ES-I3 (cell line): ENCODE data around the gene OR10A3.

Source experiments
- H3K36me3 ChIP-seq: 2 replicates; pipeline ENCODE4 v1.6.1; 2013; ENCODE audit warnings: mild to moderate bottlenecking, low read length, control low read depth, moderate library complexity; ENCODE audit not compliant: insufficient read depth
- H3K4me1 ChIP-seq: 2 replicates; pipeline ENCODE4 v1.6.1; 2013; ENCODE audit warnings: mild to moderate bottlenecking, control low read depth, low read length; ENCODE audit not compliant: insufficient read depth
- H3K9ac ChIP-seq: 2 replicates; pipeline ENCODE4 v1.6.1; 2013; ENCODE audit warnings: low read depth, mild to moderate bottlenecking, low read length, moderate library complexity
- H3K9me3 ChIP-seq: 2 replicates; pipeline ENCODE4 v1.6.1; 2013; ENCODE audit warnings: mild to moderate bottlenecking, low read length, moderate library complexity; ENCODE audit not compliant: control insufficient read depth, insufficient read depth

The OR10A3 gene

GRCh38 chr11:7892840-7893254, 48.7 kb downstream of the OR10A3 start:
- H3K9ac ChIP-seq: no peak overlapping the region

DNA sequence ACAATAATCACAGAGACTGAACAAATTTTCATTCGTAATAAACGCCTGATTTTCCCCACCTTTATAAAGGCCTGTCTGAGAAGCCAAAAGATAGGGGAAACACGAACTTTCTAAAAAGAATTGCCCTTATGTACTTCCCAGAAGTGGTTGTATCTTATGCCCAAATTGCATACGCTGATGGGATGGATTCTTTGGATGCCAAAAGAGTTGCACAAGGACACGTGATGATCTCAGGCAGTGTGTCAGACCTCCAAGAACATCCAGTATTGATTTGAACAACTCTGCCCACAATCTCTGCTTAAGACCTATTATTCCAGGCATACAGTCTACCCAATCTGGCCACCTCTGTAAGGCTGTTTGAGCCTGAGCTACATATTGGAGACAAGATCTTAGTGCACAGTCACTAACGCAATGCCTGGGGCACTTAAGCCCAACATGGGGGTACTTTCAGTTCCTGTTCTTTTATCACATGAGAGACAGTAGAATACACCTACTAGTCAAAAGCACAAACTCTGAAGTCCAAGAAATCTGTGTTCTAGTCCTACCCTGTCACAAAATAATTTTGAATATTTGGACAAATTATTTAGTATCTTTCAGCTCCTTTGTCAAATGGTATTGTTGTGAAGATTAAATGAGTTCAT, 49.3 kb downstream of the OR10A3 start:
- no peaks in the 10 kb centered on the region for H3K36me3 ChIP-seq
- no peaks in the 10 kb centered on the region for H3K9me3 ChIP-seq
- H3K4me1 ChIP-seq: peaks cover 8% of the 10 kb centered on the region
- no peak overlapping the region for H3K9ac ChIP-seq

More at GRCh38 chr11:7892840-7893254, 48.7 kb downstream of the OR10A3 start:
- H3K9me3 ChIP-seq: no peaks in the 10 kb centered on the region
- H3K36me3 ChIP-seq: no peaks in the 10 kb centered on the region
- H3K4me1 ChIP-seq: peaks cover 8% of the 10 kb centered on the region

DNA sequence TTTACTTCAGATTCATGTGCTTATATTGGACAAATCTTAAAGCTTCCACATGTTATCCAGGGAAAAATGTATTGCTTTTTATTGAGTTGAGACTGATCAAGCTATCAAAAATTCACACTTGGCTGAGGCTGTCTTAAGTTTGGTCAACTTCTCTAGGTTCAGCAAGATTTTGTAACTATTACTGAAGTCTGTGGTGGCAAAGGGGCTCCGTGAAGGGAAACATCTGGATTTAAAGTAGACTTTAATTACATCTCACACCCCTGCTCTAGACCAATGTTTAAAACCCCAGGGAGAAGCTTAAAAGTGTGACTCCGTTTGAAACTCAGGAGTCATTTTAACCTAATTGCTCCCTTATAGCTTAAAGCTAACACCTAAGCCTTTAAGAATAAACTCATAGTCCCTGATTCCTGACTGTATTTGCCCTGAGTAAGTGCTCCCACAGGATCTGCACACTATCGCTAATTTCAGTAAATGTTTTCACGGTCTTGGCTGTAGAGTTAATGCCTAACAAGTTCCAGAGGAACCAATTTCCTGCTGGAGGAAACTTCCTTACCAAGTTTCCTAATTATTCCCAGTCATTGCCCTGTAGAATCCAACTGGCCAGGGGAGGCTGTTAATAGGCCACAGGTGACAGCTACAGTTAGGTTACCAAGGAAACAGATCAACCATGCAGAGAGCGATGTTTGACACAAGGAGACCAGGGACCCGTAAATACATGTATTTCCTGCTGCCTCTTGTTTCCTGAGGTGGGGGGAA, 50.9 kb downstream of the OR10A3 start:
- Histone ChIP-seq H3K9me3 (no peaks in the 10 kb centered on the region), H3K36me3 (no peaks in the 10 kb centered on the region), H3K9ac (no peak overlapping the region), H3K4me1 (peaks cover 8% of the 10 kb centered on the region)

- H3K9me3 ChIP-seq: no peaks in the 10 kb centered on the region
- peaks cover 8% of the 10 kb centered on the region for H3K4me1 ChIP-seq
- no peaks in the 10 kb centered on the region for H3K36me3 ChIP-seq
- H3K9ac ChIP-seq: no peak overlapping the region
These were observed 51.5 kb downstream of the OR10A3 start for GRCh38 chr11:7889985-7890384.
